ENCODE data around the gene YIF1A.

YIF1A gene

GRCh38 chr11:66333896-66334604, 45.1 kb upstream of the YIF1A start:
- no peak for TF ChIP-seq ZFX (IDR thresholded peaks at IDR 0.05; ENCODE audit: borderline replicate concordance)
- TF ChIP-seq CTCF (IDR thresholded peaks at IDR 0.05): no peak
- no peak overlapping the region for H3K27ac ChIP-seq

DNA sequence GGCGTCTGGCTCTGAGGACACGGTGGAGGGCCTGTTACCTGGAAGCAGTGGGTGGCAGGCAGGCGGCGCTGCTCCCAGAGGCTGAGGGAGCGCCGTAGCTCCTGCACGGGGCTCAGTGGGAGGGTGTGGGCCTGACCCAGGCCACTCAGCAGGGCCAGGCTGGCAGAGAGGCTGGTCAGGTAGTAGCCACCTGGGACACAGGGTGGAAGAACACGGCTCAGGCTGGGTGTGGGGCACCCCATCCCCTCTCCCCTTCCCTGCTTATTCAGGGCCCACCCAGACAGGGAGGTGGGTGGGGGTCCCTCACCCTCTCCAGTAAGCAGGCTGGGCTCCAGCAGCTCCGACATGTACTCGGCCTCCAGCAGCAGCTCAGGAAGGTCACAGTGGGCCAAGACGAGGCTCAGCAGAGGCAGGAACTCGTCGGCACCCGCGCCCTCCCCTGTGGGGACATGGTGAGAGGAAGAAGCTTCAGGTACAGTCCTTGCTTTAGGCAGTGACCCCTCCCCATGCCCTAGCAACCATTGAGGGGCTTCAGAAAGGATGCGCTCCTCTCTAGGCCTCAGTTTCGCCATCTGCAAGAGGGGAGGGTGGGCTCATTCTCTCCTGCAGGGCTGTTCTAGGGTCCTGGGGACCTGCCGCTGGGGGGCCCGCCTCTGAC, 44.4 kb upstream of the YIF1A start:
- no peak for TF ChIP-seq CTCF (IDR thresholded peaks at IDR 0.05)
- no peak for TF ChIP-seq ZFX (IDR thresholded peaks at IDR 0.05; ENCODE audit: borderline replicate concordance)

GRCh38 chr11:66332371-66333219, 43.7 kb upstream of the YIF1A start:
- H3K27ac ChIP-seq: no peak overlapping the region
- TF ChIP-seq CTCF (IDR thresholded peaks at IDR 0.05): no peak
- no peak for TF ChIP-seq ZFX (IDR thresholded peaks at IDR 0.05; ENCODE audit: borderline replicate concordance)

More for the DNA sequence above, 44.4 kb upstream of the YIF1A start:
- no peak overlapping the region for H3K27ac ChIP-seq

DNA sequence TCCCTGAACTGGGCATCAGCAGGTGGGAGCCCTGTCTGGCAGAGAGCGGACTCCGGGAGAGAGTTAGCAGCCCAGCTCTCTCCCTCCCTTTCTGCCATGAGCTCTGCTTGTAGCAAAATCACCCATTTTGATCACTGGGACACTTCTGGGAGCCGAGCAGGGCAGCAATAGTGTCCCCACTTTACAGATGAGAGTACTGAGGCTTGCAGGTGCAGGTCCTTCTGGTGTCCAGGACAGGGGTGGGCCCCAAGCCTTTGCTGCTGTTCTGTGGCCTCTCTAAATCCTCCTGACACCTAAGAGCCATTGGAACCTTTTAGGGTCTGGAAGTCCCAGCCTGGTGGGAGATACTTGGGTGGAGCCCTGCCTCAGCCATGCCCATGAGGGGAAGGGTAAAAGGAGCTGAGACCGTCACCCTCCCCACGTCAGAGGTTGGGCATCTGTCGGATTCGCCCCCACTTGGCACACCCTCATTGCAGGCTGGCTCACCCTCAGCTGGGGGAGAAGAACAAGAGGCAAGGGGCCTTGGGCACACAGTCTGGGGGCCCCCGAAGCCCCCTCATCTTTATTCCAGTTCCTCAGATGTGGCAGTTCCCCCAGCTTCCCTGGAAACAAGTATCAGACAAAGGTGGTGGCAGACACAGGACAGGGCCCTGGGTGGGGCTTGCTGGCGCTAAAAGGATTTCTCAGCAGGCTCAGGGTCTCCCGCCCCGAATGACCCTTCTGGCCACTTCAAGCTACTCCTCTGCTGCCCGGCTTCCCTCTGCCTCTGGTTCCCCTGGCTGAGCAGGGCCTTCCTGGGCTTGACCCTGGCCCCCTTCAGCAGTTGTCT, 42.8 kb upstream of the YIF1A start:
- TF ChIP-seq ZFX (IDR thresholded peaks at IDR 0.05; ENCODE audit: borderline replicate concordance) (no peak), CTCF (IDR thresholded peaks at IDR 0.05) (no peak)
- H3K27ac ChIP-seq: no peak overlapping the region

- no peak overlapping the region for H3K27ac ChIP-seq
- TF ChIP-seq ZFX (IDR thresholded peaks at IDR 0.05; ENCODE audit: borderline replicate concordance) (no peak), CTCF (IDR thresholded peaks at IDR 0.05) (no peak)
Observed at GRCh38 chr11:66330931-66331330, 42.0 kb upstream of the YIF1A start.

GRCh38 chr11:66329165-66329673, 40.3 kb upstream of the YIF1A start:
- no peak overlapping the region for H3K27ac ChIP-seq

More at GRCh38 chr11:66329165-66329673, 40.3 kb upstream of the YIF1A start:
- TF ChIP-seq ZFX (IDR thresholded peaks at IDR 0.05; ENCODE audit: borderline replicate concordance) (no peak), CTCF (IDR thresholded peaks at IDR 0.05) (no peak)
